Measurements from ENCODE around the gene CSNK2A1.
"Not testable (repeated sequence)": the region's sequence is repeated elsewhere in the genome, so short reads cannot be mapped to it uniquely, and the experiment has no call there.

Gene CSNK2A1

DNA sequence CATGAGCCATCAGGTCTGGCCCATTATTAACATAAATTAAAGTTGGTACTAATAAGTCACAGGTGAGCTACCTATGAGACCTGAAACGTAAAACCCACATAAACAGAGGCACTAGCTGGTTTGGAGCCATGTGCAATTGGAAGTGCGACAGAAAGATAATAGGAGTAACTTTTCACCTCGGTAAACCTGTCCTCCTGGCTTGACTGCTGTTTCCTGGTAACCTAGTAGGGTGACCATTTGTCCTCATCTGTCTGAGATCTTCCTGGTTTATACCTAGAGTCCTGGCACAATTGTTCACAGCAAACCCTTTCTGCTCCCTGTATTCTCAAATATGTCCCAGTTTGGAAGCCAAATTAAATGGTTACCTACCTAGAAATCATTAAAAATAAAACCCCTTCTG, 88.6 kb downstream of the CSNK2A1 start:
- DNase-seq (ENCODE audit: low read depth), result no peak

DNA sequence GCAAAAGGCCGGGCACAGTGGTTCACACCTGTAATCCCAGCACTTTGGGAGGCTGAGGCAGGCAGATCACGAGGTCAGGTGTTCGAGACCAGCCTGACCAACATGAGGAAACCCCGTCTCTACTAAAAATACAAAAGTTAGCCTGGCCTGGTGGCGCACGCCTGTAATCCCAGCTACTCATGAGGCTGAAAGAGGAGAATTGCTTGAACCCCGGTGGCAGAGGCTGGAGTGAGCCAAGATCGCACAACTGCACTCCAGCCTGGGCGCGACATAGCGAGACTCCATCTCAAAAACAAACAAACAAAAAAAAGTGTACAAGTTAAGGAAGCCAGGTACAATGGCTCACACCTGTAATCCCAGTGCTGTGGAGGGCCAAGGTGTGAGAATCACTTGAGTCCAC, 91.6 kb downstream of the CSNK2A1 start:
- DNase-seq (ENCODE audit: low read depth), result not testable (repeated sequence)

DNA sequence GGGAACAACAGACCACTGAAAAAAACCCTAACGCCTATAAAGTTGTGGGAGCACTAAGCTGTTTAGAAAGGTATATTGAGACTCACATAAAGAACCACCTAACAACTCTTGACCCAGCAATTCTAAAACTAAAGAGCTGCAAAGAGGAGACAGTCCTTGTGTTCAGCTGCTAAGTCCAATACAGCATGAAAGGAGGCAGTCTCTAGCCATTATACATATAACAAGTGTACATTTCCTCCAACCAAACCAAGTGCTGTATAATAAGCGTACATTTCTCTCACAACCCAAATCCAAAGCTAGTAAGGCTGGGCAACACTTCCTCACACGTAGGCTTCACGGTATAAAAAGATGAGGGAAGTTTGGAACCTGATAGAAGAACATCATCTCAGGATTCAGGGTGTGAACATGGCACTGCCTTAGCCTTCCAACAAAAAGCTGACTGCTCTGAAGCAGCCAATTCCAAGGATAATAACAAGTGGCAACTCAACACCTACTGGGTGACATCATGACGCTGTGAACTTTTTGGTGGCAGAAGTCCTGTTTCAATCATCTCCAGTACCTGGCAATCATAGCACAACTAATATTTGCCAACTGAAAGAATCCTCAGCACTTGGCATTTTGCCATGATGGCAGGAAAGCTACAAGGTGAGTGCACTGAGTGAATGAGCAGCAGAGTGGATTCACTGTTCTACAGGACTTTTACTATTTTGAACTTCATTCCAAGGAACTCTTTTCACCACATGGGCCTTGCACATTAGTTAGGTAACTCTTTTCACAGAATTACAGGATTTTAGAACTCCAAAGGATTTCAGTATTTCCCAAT, 97.9 kb downstream of the CSNK2A1 start:
- no peak for DNase-seq (ENCODE audit: low read depth)

- DNase-seq (ENCODE audit: low read depth), result no peak
Observed at GRCh38 chr20:444862-445426, 98.6 kb downstream of the CSNK2A1 start.

DNA sequence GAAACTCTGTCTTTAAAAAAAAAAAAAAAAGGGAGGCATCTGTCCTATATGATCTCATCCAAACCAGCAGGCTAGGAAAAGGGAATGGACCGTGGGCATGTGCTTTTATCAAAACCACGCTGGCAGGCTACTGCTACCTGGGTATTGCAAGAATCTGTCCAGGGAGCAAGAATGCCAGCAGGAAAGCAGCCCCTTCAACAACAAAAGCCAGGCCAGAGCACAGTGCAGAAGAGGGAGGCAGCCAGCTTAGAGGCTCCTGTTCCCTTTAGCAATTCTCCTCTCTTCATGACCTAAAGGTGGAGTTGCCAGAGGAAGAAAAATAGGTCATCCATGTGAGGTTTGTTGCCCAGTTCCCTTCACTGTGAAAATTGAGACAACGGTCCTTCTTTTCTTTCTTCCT, 99.5 kb downstream of the CSNK2A1 start:
- DNase-seq (ENCODE audit: low read depth), result no peak

GRCh38 chr20:443223-443775, 100.3 kb downstream of the CSNK2A1 start:
- no peak for DNase-seq (ENCODE audit: low read depth)

- DNase-seq (ENCODE audit: low read depth), result no peak
Observed at GRCh38 chr20:440636-441035, 103.0 kb downstream of the CSNK2A1 start.

- no peak for DNase-seq (ENCODE audit: low read depth)
Observed at GRCh38 chr20:440148-440547, 103.4 kb downstream of the CSNK2A1 start.

DNA sequence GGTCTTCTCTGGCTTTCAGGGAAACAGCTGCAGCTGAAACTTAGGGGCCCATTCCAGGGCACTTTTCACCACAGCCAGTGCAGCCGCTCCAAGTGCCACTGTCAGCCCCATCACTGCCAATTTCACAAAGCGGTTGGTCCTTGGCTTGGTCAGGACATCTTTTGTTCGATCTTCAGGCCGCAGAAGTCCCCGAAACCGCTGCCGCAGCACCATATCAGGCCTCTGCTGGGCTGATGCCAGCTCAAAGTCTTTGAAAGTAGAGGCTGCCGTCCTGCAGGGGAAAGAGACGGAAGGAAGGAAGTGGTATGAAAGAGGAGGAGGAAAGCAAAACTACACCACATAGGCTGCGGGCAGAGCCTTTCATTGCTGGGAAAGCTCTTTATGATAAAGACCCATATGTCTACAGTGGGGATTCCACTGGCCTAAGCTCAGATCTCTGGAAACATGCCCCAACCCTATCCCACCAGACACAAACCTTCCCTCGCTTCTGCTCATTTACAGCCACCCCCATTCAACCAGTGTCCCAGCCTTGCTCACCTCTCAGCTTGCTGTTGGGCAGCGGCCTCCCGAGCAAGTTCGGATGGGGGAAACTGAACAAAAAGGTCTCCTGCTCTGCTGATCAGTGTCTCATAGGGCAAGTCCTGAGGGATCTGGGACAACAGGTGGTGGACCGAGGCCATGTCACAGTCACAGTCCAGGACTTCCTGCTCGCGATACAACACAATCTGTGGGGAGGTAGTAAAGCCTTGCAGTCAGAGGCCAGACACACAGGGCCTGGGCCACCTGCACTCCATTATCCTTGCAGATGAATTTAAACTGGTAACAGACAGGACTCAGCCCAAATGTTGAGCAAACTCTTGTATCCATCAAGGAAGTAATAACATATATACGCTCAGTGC, 104.8 kb downstream of the CSNK2A1 start:
- DNase-seq (ENCODE audit: low read depth), result peak; percentile 24

DNA sequence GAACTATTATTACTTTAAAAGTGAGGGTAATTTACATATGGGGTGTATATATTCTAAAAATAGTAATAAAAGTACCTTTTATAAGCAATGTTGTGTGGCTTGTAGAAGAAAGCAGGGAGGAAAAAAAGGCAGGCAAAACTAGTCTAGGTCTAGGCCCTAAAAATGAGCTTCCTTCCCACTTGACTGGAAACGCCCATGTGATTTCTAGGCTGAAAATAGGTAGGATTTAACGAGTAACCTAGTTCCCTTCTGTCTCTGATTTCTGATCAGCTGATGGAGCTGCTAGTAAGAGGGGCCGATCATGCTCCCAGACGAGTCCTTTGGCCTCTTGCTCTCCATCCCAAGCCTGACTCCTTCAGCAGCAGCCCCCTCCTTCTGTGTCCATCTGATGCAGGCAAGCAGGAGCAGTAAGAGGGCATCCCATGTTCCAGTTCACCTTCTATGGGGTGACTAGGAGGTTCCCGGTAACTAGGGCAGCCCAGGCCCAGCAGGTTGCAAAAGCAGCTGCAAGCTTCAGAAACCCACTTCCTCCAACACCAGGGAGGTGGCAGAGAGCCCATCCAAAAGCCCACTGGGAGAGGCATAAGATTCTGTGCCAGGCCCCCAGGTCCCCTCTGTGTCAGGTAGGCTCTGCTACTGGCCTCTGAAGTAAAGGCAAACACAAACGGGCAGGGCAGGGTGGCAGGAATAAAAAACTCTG, 105.7 kb downstream of the CSNK2A1 start:
- DNase-seq (ENCODE audit: low read depth), result no peak

DNA sequence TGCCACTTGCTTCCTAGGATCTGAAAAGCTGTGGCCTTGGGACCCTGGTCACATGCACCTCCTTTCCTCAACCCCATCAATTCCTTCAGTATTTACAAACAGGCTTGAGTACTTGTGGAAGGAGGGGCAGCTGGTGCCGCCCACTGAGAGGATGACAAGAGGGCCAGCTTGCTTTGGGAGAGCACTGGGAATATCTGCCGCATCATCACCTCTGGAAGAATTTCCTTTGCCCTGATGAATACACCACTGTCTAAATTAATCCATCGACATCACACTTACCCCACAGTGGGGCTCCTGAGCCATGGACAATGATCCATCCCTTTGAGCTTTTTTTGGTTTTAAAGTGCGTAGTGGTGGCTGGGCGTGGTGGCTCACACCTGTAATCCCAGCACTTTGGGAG, 107.1 kb downstream of the CSNK2A1 start:
- DNase-seq (ENCODE audit: low read depth), result no peak

- DNase-seq (ENCODE audit: low read depth), result no peak
Observed at GRCh38 chr20:435558-435957, 108.0 kb downstream of the CSNK2A1 start.

GRCh38 chr20:434661-435419, 108.8 kb downstream of the CSNK2A1 start:
- DNase-seq (ENCODE audit: low read depth), result no peak

DNA sequence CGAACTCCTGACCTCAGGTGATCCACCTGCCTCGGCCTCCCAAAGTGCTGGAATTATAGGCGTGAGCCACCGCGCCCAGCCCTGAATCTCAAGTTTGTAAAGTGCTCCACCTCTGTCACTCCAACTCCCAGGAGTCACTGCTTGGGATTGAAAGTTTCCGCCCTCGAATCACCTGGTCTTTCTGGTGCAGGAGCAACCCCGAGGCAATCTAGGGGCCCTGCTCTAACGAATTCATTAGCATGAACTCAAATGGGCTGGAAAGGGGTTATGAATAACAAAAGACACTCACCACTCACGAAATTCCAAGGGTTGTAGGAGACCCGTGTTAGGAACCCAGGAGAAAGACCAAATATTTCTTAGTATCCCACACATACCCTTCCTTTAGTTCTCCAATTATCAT, 109.4 kb downstream of the CSNK2A1 start:
- DNase-seq (ENCODE audit: low read depth), result no peak

DNA sequence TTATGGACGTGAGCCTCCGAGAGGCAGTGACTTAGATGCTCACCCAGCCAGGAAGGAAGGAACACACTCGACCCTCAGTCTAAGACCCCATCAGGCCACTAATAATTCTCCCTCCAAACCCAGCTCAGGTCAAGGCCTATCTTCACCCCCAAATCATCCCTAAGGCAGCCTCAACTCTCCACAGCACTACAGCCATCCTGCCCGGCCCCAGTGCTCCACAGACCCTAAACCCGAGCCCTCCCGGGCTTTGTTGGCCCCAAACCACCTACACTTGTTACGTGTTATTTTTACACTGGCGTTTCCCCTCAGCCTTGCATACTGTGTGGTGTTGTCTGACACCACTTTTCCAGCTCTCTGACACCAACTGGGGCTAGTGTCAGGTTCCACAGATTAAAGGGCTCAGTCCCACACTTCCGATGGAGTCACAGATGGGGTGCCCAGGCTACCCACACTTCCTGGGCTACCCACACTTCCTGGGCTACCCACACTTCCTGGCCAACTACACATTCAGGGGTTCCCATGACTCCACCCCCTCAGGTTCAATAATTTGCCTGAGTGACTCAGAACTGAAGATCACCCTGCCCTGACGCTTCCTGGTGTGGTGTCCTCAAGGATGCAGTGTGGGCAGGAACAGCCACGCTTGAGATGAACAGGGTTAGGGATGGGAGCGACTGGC, 110.2 kb downstream of the CSNK2A1 start:
- no peak for DNase-seq (ENCODE audit: low read depth)

- DNase-seq (ENCODE audit: low read depth), result no peak
Observed at GRCh38 chr20:432677-433299, 110.8 kb downstream of the CSNK2A1 start.

- DNase-seq (ENCODE audit: low read depth), result no peak
Observed at GRCh38 chr20:432208-432607, 111.4 kb downstream of the CSNK2A1 start.

DNA sequence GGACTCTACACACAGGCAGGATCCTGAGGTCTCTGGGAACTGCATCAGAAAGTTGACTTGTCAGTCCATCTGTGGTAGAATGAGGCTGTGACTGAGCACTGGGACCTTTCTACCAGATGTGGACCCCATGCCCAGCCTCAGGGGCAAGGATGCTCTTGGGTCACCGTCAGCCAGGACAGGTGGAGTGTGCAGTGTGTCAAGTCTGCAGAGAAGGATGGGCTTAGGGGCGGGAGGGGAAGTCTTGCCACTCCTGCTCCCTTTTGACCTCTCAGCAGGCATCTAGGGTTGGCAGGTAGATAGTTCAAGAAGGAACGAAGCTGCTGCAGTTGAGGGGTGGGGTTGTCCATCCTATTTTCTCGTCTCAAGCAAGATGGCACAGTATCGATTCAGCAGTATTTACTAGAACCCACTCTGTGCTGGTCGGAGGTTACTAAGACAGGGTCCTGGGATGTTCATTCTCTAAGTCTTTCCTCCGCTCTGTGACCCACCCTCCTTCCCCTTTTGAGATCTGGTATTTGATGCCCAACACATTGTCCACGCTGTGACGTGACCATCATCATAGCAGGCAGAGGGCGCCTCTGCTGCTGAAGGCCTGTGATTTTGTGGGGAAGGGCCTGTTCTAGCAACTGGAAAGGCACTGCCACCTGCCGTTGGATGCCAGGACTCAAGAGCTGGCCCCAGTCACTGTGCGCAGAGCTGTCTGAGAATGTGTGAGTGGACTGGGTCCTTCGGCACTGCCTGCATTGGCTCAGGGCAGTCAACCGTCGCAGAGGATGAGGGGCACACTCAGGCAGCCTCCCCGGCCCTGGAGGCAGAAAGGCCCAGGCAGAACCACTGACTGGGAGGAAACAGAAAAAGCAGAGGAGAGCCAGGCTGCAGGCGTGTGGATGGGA, 112.3 kb downstream of the CSNK2A1 start:
- DNase-seq (ENCODE audit: low read depth), result no peak

All from T follicular helper cell (primary cell).